SK-N-SH treated with all-trans-retinoic acid at 6 μM for 48 hours (cell line): ENCODE data around the gene NPFF.

Experiments
- ARNTL ChIP-seq: fragments of 450-650 bp; formaldehyde crosslinking; IDR thresholded peaks from 2 replicates; pipeline ENCODE4 v1.5.0; 2020; ENCODE audit warnings: low read depth, mild to moderate bottlenecking, moderate library complexity, borderline replicate concordance
- BACH2 ChIP-seq: fragments of 250-450 bp; sonication (Bioruptor Pico); IDR thresholded peaks from 2 replicates; pipeline ENCODE4 v1.9.0; 2021; ENCODE audit warnings: mild to moderate bottlenecking, borderline replicate concordance
- GLIS3 ChIP-seq: fragments of 250-450 bp; sonication (Bioruptor Pico); IDR thresholded peaks from 2 replicates; pipeline ENCODE4 v1.5.0; 2020; ENCODE audit warnings: mild to moderate bottlenecking, moderate library complexity
- OSR1 ChIP-seq: fragments of 250-450 bp; sonication (Bioruptor Pico); IDR thresholded peaks from 2 replicates; pipeline ENCODE4 v1.8.0; 2022; ENCODE audit warnings: moderate library complexity, mild to moderate bottlenecking, inconsistent platforms
- SNAI2 ChIP-seq: fragments of 250-450 bp; sonication (Bioruptor Pico); IDR thresholded peaks from 2 replicates; pipeline ENCODE4 v1.5.0; 2020; ENCODE audit warnings: mild to moderate bottlenecking, moderate library complexity
- TOX ChIP-seq: fragments of 250-450 bp; sonication (Bioruptor Pico); IDR thresholded peaks from 2 replicates; pipeline ENCODE4 v1.8.0; 2021; ENCODE audit warnings: mild to moderate bottlenecking, moderate library complexity, borderline replicate concordance
- ZC3H10 ChIP-seq: fragments of 250-450 bp; sonication (Bioruptor Pico); IDR thresholded peaks from 2 replicates; pipeline ENCODE4 v1.5.1; 2021; ENCODE audit warnings: mild to moderate bottlenecking, moderate library complexity
- ZFP3 ChIP-seq: fragments of 250-450 bp; sonication (Bioruptor Pico); IDR thresholded peaks from 2 replicates; pipeline ENCODE4 v1.5.0; 2020; ENCODE audit warnings: mild to moderate bottlenecking, moderate library complexity
- ZFP30 ChIP-seq: fragments of 450-650 bp; formaldehyde crosslinking; IDR thresholded peaks from 2 replicates; pipeline ENCODE4 v1.5.0; 2022; ENCODE audit warnings: mild to moderate bottlenecking, moderate library complexity
- ZNF565 ChIP-seq: fragments of 450-650 bp; formaldehyde crosslinking; conservative IDR thresholded peaks from 2 replicates; pipeline ENCODE4 v1.5.0; 2020; ENCODE audit warnings: low read depth, mild to moderate bottlenecking, moderate library complexity
- TF ChIP-seq, protein P1 (sequence below): fragments of 250-450 bp; sonication (Bioruptor Pico); IDR thresholded peaks from 2 replicates; pipeline ENCODE4 v1.8.0; 2020; ENCODE audit warnings: mild to moderate bottlenecking, moderate library complexity, borderline replicate concordance
- TF ChIP-seq, protein P2 (sequence below): fragments of 250-450 bp; sonication (Bioruptor Pico); IDR thresholded peaks from 2 replicates; pipeline ENCODE4 v1.8.0; 2021; ENCODE audit warnings: low read depth, mild to moderate bottlenecking, moderate library complexity, borderline replicate concordance
- TF ChIP-seq, protein P3 (sequence below): fragments of 250-450 bp; sonication (Bioruptor Pico); IDR thresholded peaks from 2 replicates; pipeline ENCODE4 v1.5.1; 2020; ENCODE audit warnings: low read depth, mild to moderate bottlenecking, moderate library complexity

DNA sequence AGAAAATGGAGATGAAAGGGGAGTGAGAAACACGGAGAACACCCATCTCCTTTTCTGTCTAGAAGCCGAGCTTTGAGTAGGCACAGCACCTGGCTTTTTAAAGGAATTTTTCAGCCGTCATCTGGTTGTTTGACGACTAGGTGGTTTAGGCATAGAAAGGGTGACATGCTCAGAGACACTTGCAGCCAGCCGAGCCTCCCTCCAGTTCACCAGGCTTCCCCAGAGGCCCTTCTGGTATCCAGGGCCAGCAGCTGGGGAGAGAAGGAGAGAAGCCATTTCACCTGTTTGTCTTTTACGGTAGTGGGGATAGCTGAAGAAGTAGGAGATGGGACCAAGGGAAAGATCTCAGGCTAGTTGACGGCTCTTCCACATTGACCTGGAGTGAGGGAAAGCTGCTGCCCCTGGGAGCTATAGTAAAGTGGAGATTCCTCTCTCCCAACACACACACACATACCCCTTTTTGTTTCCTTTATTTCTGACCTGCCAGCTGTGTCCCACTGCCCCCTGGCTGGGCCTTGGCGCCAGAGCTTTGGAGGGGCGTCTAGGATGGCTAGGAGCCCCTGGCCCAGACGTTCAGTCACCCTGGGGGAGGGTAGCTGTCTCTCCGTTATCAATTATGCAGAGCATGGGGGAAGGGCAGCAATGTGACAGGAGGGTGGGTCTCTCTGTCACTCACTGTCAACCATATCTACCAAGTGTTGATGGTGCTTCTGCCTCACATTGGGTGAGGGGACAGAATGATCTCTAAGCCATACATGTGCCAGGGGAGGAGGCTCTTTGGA lies 13.5 kb downstream of the NPFF start:
- TF ChIP-seq, protein P1, sequence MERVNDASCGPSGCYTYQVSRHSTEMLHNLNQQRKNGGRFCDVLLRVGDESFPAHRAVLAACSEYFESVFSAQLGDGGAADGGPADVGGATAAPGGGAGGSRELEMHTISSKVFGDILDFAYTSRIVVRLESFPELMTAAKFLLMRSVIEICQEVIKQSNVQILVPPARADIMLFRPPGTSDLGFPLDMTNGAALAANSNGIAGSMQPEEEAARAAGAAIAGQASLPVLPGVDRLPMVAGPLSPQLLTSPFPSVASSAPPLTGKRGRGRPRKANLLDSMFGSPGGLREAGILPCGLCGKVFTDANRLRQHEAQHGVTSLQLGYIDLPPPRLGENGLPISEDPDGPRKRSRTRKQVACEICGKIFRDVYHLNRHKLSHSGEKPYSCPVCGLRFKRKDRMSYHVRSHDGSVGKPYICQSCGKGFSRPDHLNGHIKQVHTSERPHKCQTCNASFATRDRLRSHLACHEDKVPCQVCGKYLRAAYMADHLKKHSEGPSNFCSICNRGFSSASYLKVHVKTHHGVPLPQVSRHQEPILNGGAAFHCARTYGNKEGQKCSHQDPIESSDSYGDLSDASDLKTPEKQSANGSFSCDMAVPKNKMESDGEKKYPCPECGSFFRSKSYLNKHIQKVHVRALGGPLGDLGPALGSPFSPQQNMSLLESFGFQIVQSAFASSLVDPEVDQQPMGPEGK (CRISPR knock-in tag), result no peak
- TF ChIP-seq OSR1 (no peak), TOX (CRISPR knock-in tag) (no peak), SNAI2 (no peak), ZC3H10 (no peak), ARNTL (CRISPR knock-in tag) (no peak), ZFP30 (no peak), GLIS3 (CRISPR knock-in tag) (no peak), ZFP3 (no peak), ZNF565 (CRISPR knock-in tag) (no peak), BACH2 (CRISPR knock-in tag) (no peak)
- TF ChIP-seq, protein P2, sequence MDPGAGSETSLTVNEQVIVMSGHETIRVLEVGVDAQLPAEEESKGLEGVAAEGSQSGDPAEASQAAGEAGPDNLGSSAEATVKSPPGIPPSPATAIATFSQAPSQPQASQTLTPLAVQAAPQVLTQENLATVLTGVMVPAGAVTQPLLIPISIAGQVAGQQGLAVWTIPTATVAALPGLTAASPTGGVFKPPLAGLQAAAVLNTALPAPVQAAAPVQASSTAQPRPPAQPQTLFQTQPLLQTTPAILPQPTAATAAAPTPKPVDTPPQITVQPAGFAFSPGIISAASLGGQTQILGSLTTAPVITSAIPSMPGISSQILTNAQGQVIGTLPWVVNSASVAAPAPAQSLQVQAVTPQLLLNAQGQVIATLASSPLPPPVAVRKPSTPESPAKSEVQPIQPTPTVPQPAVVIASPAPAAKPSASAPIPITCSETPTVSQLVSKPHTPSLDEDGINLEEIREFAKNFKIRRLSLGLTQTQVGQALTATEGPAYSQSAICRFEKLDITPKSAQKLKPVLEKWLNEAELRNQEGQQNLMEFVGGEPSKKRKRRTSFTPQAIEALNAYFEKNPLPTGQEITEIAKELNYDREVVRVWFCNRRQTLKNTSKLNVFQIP (CRISPR knock-in tag), result no peak
- TF ChIP-seq, protein P3, sequence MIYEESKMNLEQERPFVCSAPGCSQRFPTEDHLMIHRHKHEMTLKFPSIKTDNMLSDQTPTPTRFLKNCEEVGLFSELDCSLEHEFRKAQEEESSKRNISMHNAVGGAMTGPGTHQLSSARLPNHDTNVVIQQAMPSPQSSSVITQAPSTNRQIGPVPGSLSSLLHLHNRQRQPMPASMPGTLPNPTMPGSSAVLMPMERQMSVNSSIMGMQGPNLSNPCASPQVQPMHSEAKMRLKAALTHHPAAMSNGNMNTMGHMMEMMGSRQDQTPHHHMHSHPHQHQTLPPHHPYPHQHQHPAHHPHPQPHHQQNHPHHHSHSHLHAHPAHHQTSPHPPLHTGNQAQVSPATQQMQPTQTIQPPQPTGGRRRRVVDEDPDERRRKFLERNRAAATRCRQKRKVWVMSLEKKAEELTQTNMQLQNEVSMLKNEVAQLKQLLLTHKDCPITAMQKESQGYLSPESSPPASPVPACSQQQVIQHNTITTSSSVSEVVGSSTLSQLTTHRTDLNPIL (CRISPR knock-in tag), result no peak
